Parathyroid adenoma (tissue), 2 donors: ENCODE measurements around the gene RSPH10B2.
"Not testable (repeated sequence)": the region's sequence is repeated elsewhere in the genome, so short reads cannot be mapped to it uniquely, and the experiment has no call there.

ENCODE experiments used
- H2AFZ ChIP-seq: fragments of 300-600 bp; sonication (generic); one replicate; pipeline ENCODE4 v1.7.0; 2017; ENCODE audit warnings: antibody characterized with exemption, mild to moderate bottlenecking
- H3K27ac ChIP-seq: fragments of 300-600 bp; sonication (generic); one replicate; pipeline ENCODE4 v1.7.0; 2017
- H3K27me3 ChIP-seq: fragments of 300-600 bp; sonication (generic); one replicate; pipeline ENCODE4 v1.7.0; 2017; ENCODE audit warnings: low read length; ENCODE audit not compliant: control insufficient read depth, insufficient read depth
- H3K36me3 ChIP-seq: fragments of 300-600 bp; sonication (generic); one replicate; pipeline ENCODE4 v1.7.0; 2017; ENCODE audit warnings: low read length; ENCODE audit not compliant: control insufficient read depth, insufficient read depth
- H3K4me1 ChIP-seq: fragments of 300-600 bp; sonication (generic); one replicate; pipeline ENCODE4 v1.7.0; 2017; ENCODE audit warnings: control low read depth
- H3K4me2 ChIP-seq: fragments of 300-600 bp; sonication (generic); one replicate; pipeline ENCODE4 v1.7.0; 2017; ENCODE audit warnings: low read length
- H3K4me3 ChIP-seq: fragments of 300-600 bp; sonication (generic); one replicate; pipeline ENCODE4 v1.7.0; 2017; ENCODE audit warnings: low read depth, low read length
- H3K79me2 ChIP-seq: fragments of 300-600 bp; sonication (generic); one replicate; pipeline ENCODE4 v1.7.0; 2017; ENCODE audit warnings: control low read depth
- H3K9ac ChIP-seq: fragments of 300-600 bp; sonication (generic); one replicate; pipeline ENCODE4 v1.7.0; 2017; ENCODE audit warnings: mild to moderate bottlenecking
- H3K9me3 ChIP-seq: fragments of 300-600 bp; sonication (generic); one replicate; pipeline ENCODE4 v1.7.0; 2017; ENCODE audit warnings: low read length; ENCODE audit not compliant: control insufficient read depth
- CTCF ChIP-seq: fragments of 300-600 bp; sonication (generic); IDR thresholded peaks from one replicate; pipeline ENCODE4 v1.7.0; 2017; ENCODE audit warnings: antibody characterized with exemption, mild to moderate bottlenecking
- donor health status: primary hyperparathyroidism.

Gene RSPH10B2

GRCh38 chr7:6714360-6714759, 39.5 kb upstream of the RSPH10B2 start:
- Histone ChIP-seq H3K27ac (no peak overlapping the region), H3K79me2 (no peaks in the 10 kb centered on the region), H3K4me1 (no peaks in the 10 kb centered on the region), H3K4me3 (no peak overlapping the region), H3K9ac (no peak overlapping the region), H3K9me3 (no peaks in the 10 kb centered on the region), H3K4me2 (no peak overlapping the region), H3K27me3 (no peaks in the 10 kb centered on the region), H3K36me3 (no peaks in the 10 kb centered on the region), H2AFZ (no peak overlapping the region)
- TF ChIP-seq CTCF = no peak

DNA sequence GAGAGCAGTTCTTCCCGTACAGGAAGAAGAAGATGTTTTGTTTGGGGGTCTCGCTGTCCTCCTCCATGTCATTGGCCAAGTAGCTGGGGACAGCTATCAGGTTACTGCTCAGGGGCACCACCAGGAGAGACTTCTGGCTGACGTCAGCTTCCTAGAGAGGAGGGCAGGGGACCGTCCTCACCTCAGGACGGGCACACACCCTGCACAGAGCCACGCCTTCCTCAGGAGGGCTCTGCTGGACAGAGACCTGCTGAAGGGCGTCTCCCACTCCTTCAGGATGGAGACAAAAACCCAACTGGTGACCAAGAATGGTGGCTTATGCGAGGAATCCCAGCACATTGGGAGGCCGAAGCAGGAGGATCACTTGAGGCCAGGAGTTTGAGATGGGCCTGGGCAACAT, 38.0 kb upstream of the RSPH10B2 start:
- not testable (repeated sequence) for H3K36me3 ChIP-seq, H3K27ac ChIP-seq, H3K27me3 ChIP-seq, H3K4me2 ChIP-seq, H2AFZ ChIP-seq, H3K4me1 ChIP-seq, H3K9me3 ChIP-seq, H3K79me2 ChIP-seq, H3K4me3 ChIP-seq, H3K9ac ChIP-seq

GRCh38 chr7:6718124-6718523, 35.8 kb upstream of the RSPH10B2 start:
- Histone ChIP-seq H3K79me2 (no peaks in the 10 kb centered on the region), H3K36me3 (no peaks in the 10 kb centered on the region), H3K9me3 (no peaks in the 10 kb centered on the region), H3K27me3 (no peaks in the 10 kb centered on the region), H3K9ac (no peak overlapping the region), H3K27ac (no peak overlapping the region), H2AFZ (no peak overlapping the region), H3K4me3 (no peak overlapping the region), H3K4me2 (no peak overlapping the region), H3K4me1 (no peaks in the 10 kb centered on the region)
- peak; percentile 6 for TF ChIP-seq CTCF

GRCh38 chr7:6724351-6724750, 29.6 kb upstream of the RSPH10B2 start:
- not testable (repeated sequence) for H3K4me1 ChIP-seq, H3K79me2 ChIP-seq, H3K4me2 ChIP-seq, H3K4me3 ChIP-seq, H3K9ac ChIP-seq, H3K36me3 ChIP-seq, H3K27me3 ChIP-seq, H3K27ac ChIP-seq, H2AFZ ChIP-seq, H3K9me3 ChIP-seq

DNA sequence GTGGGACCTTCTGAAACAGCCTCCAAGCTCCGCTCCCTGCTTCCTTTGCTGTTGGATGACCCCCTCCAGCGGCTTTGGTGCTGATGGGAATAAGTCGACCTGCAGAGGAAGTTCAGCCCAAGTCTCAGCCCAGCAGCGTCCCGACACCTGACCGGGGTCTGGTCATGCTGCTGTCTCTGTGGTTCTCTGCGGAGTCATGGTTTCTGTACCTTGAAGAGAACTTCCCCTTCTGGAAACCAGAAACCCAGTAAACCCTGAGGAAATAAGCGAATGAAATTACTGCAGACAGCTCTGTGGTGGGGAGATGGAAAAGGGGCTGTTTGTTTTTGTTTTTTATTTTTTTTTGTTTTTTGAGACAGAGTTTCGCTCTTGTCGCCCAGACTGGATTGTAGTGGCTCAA, 28.9 kb upstream of the RSPH10B2 start:
- Histone ChIP-seq H3K9ac (no peak overlapping the region), H3K9me3 (no peaks in the 10 kb centered on the region), H3K4me2 (no peak overlapping the region), H3K4me1 (no peaks in the 10 kb centered on the region), H3K27me3 (no peaks in the 10 kb centered on the region), H3K36me3 (no peaks in the 10 kb centered on the region), H2AFZ (no peak overlapping the region), H3K27ac (no peak overlapping the region), H3K4me3 (no peak overlapping the region), H3K79me2 (no peaks in the 10 kb centered on the region)
- no peak for TF ChIP-seq CTCF

DNA sequence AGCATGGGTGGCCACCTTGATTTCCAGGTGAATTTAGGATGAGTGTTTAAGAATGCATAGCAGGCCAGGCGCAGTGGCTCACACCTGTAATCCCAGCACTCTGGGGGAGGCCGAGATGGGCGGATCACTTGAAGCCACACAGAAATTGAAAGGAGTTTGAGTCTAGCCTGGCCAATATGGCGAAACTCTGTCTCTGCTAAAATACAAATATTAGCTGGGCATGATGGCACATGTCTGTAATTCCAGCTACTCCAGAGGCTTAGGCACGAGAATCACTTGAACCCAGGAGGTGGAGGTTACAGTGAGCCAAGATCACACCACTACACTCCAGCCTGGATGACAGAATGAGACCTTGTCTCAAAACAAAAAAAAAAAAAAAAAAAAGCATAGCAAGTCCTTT, 27.6 kb upstream of the RSPH10B2 start:
- H3K4me1 ChIP-seq, H3K9ac ChIP-seq, H3K36me3 ChIP-seq, H2AFZ ChIP-seq, H3K27me3 ChIP-seq, H3K9me3 ChIP-seq, H3K4me3 ChIP-seq, H3K79me2 ChIP-seq, H3K27ac ChIP-seq, H3K4me2 ChIP-seq: not testable (repeated sequence)
